HepG2 (cell line): ENCODE results near the gene HSD11B1L. TPM values are rescaled to one million over a fixed set of nuclear protein-coding genes. Genes with fewer than 3 reads are reported as not detected.

Source experiments
- PCBP2 ChIP-seq: fragments of 200-400 bp; formaldehyde crosslinking; optimal IDR thresholded peaks from 2 replicates; pipeline ENCODE3; 2018; ENCODE audit warnings: low read length, low read depth; ENCODE audit not compliant: poor library complexity, severe bottlenecking
- RAD21 ChIP-seq: fragments of 450-650 bp; formaldehyde crosslinking; IDR thresholded peaks from 2 replicates; pipeline ENCODE4 v1.5.0; 2020; ENCODE audit warnings: mild to moderate bottlenecking
- SIX1 ChIP-seq: sonication (generic); formaldehyde crosslinking; IDR thresholded peaks from 2 replicates; pipeline ENCODE4 v1.4.0; 2020; ENCODE audit warnings: missing genetic modification reagents, borderline replicate concordance
- ZKSCAN1 ChIP-seq: fragments of 150-350 bp; IDR thresholded peaks from 2 replicates; pipeline ENCODE4 v1.6.1; 2014; ENCODE audit warnings: low read length
- polyA plus RNA-seq, 8 experiments: library from polyadenylated mRNA; depleted of rRNA in 3 of 8; stranded (reverse) in 7 of 8; unstranded in 1 of 8; fragments of >200 nt; fragmentation: Illumina TruSeq in 4 of 8; extraction: Trizol in 4 of 8; gene quantifications; 2 replicates each; pipeline versions ENCODE4 v1.2.1 to v1.2.3, GENCODE V29; 2011 to 2016; ENCODE audit warnings: low read depth in 4 of 8, missing spikeins in 1 of 8, mixed read lengths in 1 of 8; ENCODE audit not compliant: insufficient read depth in 1 of 8
- total RNA-seq, 5 experiments: library from RNA; depleted of rRNA; stranded (reverse); fragments of >200 nt; fragmentation: Illumina TruSeq; extraction: Trizol; gene quantifications; 2 replicates each; pipeline ENCODE4 v1.2.3, GENCODE V29; 2016; ENCODE audit warnings: low read depth in 1 of 5
- TF ChIP-seq, protein P1 (sequence below): sonication (generic); formaldehyde crosslinking; IDR thresholded peaks from 2 replicates; pipeline ENCODE4 v1.8.1; 2022; ENCODE audit warnings: low read depth, mild to moderate bottlenecking, missing genetic modification reagents
- TF ChIP-seq, protein P2 (sequence below): sonication (generic); formaldehyde crosslinking; IDR thresholded peaks from 2 replicates; pipeline ENCODE4 v1.5.0; 2020; ENCODE audit warnings: missing genetic modification reagents
- TF ChIP-seq, protein P3 (sequence below): sonication (generic); formaldehyde crosslinking; conservative IDR thresholded peaks from 2 replicates; pipeline ENCODE4 v1.8.1; 2023; ENCODE audit warnings: missing genetic modification reagents
- TF ChIP-seq, protein P4 (sequence below): sonication (generic); formaldehyde crosslinking; IDR thresholded peaks from 2 replicates; pipeline ENCODE4 v1.8.0; 2022; ENCODE audit warnings: missing genetic modification reagents, mild to moderate bottlenecking, inconsistent platforms, borderline replicate concordance
- TF ChIP-seq, protein P5 (sequence below): sonication (generic); formaldehyde crosslinking; IDR thresholded peaks from 2 replicates; pipeline ENCODE4 v1.8.1; 2022; ENCODE audit warnings: mild to moderate bottlenecking, missing genetic modification reagents
- TF ChIP-seq, protein P6 (sequence below): sonication (generic); formaldehyde crosslinking; IDR thresholded peaks from 2 replicates; pipeline ENCODE4 v1.8.1; 2023; ENCODE audit warnings: missing genetic modification reagents, mild to moderate bottlenecking, borderline replicate concordance

HSD11B1L gene
- total and polyA plus RNA-seq, 2 of the 13 experiments (the other 11 are each of a cell fraction or from before 2014, with no cell fraction given) = 2.8 to 3.9 TPM

DNA sequence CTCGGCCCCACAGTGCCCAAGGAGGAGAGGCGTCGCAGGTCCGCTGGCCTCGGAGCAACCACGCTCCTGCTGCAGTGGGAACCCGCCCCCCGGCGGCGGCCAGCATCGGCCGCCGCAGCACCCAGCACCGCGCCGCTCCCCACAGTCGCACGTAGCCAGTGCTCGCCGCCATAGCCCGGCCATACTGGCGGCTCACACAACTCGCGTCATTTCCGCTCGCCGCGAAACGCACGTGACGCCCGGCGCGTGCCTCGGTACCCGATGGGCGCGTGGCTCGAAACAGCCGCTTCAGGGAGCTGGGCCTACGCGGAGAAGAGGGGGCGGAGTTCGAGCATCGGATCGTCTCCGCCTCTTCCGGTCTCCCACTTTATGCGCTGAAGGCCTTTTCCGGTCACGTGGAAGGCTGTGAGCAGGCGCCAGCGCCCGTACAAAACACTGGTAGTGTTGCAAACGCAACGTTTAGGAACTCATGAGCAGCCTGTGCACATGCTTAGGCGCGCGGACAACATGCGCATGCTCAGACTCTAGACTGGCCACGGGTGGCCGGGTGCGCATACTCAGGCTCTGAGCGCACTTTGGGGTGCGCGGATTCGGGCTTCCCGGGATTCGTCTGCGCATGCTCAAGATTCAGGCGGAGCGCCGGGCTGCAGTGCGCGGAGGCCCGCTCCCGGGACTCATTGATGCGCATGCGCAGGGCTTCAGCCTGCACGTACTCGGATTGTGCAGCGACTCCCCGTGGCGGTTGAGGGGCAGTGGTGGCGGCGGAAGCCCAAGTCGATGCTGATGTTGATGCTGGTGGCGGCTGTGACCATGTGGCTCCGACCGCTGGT lies 39.3 kb downstream of the HSD11B1L start, which contains the start of the genes CATSPERD and LONP1 (continued):
- TF ChIP-seq, protein P1, sequence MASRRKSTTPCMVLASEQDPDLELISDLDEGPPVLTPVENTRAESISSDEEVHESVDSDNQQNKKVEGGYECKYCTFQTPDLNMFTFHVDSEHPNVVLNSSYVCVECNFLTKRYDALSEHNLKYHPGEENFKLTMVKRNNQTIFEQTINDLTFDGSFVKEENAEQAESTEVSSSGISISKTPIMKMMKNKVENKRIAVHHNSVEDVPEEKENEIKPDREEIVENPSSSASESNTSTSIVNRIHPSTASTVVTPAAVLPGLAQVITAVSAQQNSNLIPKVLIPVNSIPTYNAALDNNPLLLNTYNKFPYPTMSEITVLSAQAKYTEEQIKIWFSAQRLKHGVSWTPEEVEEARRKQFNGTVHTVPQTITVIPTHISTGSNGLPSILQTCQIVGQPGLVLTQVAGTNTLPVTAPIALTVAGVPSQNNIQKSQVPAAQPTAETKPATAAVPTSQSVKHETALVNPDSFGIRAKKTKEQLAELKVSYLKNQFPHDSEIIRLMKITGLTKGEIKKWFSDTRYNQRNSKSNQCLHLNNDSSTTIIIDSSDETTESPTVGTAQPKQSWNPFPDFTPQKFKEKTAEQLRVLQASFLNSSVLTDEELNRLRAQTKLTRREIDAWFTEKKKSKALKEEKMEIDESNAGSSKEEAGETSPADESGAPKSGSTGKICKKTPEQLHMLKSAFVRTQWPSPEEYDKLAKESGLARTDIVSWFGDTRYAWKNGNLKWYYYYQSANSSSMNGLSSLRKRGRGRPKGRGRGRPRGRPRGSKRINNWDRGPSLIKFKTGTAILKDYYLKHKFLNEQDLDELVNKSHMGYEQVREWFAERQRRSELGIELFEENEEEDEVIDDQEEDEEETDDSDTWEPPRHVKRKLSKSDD (CRISPR knock-in tag) = peak; percentile 73
- TF ChIP-seq PCBP2 = no peak
- peak; percentile 62 for TF ChIP-seq SIX1 (CRISPR knock-in tag)
- TF ChIP-seq ZKSCAN1 = no peak; the same call in 1 of the 2 replicates
- TF ChIP-seq, protein P2, sequence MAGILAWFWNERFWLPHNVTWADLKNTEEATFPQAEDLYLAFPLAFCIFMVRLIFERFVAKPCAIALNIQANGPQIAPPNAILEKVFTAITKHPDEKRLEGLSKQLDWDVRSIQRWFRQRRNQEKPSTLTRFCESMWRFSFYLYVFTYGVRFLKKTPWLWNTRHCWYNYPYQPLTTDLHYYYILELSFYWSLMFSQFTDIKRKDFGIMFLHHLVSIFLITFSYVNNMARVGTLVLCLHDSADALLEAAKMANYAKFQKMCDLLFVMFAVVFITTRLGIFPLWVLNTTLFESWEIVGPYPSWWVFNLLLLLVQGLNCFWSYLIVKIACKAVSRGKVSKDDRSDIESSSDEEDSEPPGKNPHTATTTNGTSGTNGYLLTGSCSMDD (CRISPR knock-in tag) = no peak; the same call in 1 of the 2 replicates
- TF ChIP-seq, protein P3, sequence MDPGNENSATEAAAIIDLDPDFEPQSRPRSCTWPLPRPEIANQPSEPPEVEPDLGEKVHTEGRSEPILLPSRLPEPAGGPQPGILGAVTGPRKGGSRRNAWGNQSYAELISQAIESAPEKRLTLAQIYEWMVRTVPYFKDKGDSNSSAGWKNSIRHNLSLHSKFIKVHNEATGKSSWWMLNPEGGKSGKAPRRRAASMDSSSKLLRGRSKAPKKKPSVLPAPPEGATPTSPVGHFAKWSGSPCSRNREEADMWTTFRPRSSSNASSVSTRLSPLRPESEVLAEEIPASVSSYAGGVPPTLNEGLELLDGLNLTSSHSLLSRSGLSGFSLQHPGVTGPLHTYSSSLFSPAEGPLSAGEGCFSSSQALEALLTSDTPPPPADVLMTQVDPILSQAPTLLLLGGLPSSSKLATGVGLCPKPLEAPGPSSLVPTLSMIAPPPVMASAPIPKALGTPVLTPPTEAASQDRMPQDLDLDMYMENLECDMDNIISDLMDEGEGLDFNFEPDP (CRISPR knock-in tag) = no peak
- TF ChIP-seq, protein P4, sequence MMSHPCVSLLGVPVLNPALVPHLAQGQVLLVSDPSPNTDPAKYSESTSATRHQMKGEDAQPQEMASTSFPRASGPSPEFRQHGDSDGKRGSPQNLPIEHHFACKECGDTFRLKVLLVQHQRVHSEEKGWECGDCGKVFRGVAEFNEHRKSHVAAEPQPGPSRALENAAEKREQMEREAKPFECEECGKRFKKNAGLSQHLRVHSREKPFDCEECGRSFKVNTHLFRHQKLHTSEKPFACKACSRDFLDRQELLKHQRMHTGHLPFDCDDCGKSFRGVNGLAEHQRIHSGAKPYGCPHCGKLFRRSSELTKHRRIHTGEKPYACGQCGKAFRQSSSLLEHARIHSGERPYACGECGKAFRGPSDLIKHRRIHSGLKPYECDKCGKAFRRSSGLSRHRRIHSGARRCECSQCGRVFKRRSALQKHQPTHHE = peak; percentile 24; the same call in 1 of the 2 replicates
- TF ChIP-seq, protein P5, sequence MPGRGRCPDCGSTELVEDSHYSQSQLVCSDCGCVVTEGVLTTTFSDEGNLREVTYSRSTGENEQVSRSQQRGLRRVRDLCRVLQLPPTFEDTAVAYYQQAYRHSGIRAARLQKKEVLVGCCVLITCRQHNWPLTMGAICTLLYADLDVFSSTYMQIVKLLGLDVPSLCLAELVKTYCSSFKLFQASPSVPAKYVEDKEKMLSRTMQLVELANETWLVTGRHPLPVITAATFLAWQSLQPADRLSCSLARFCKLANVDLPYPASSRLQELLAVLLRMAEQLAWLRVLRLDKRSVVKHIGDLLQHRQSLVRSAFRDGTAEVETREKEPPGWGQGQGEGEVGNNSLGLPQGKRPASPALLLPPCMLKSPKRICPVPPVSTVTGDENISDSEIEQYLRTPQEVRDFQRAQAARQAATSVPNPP (CRISPR knock-in tag) = no peak
- TF ChIP-seq, protein P6, sequence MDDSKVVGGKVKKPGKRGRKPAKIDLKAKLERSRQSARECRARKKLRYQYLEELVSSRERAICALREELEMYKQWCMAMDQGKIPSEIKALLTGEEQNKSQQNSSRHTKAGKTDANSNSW (CRISPR knock-in tag) = peak; percentile 86; the same call in 1 of the 2 replicates
- peak; percentile 62; the same call in 1 of the 2 replicates for TF ChIP-seq RAD21 (CRISPR knock-in tag)
